Measurements from ENCODE around the gene PAXIP1. TPM values are rescaled to one million over a fixed set of nuclear protein-coding genes. Genes with fewer than 3 reads are reported as not detected.
"Not testable (repeated sequence)": the region's sequence is repeated elsewhere in the genome, so short reads cannot be mapped to it uniquely, and the experiment has no call there.

The PAXIP1 gene
- polyA plus RNA-seq, 2 donors = 4.8 to 5.2 TPM

DNA sequence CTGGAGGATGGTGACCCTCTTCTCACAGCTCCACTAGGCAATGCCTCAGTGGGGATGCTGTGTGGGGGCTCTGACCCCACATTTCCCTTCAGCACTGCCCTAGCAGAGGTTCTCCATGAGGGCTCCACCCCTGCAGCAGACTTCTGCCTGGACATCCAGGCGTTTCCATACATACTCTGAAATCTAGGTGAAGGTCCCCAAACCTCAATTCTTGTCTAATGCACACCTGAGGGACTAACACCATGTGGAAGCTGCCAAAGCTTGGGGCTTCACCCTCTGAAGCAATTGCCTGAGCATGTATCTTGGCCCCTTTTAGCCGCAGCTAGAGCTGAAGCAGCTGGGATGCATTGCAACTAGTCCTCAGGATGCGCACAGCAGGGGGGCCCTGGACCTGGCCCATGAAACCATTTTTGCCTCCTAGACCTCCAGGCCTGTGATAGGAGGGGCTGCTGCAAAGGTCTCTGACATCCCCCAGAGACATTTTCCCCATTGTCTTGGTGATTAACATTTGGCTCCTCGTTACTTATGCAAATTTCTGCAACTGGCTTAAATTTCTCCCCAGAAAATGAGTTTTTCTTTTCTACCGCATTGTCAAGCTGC is 68.5 kb downstream of the PAXIP1 start:
- H3K4me3 ChIP-seq (ENCODE audit: low read depth in 1 of 2, low read length in 2 of 2); H3K36me3 ChIP-seq (ENCODE audit: control insufficient read depth in 2 of 2, insufficient read depth in 2 of 2, low read length in 1 of 2); H3K9me3 ChIP-seq (ENCODE audit: control insufficient read depth in 2 of 2, insufficient read depth in 1 of 2, low read depth in 1 of 2, low read length in 1 of 2); H3K4me1 ChIP-seq (ENCODE audit: control insufficient read depth in 2 of 2, insufficient read depth in 2 of 2, low read length in 1 of 2); H3K27me3 ChIP-seq (ENCODE audit: control insufficient read depth in 1 of 2, insufficient read depth in 2 of 2, low read length in 2 of 2); H3K27ac ChIP-seq (ENCODE audit: low read depth in 2 of 2, low read length in 1 of 2): not testable (repeated sequence)
- 90% methylated on average over 5 of the region's 5 CpGs for WGBS, 2 donors

GRCh38 chr7:154931906-154932305 is 71.0 kb downstream of the PAXIP1 start:
- 94 to 95% methylated on average over 2 of the region's 2 CpGs for WGBS, 2 donors
- peaks cover 0 to 4% of the 10 kb centered on the region in 2 donors for H3K4me1 ChIP-seq (ENCODE audit: control insufficient read depth in 2 of 2, insufficient read depth in 2 of 2, low read length in 1 of 2)
- H3K36me3 ChIP-seq (ENCODE audit: control insufficient read depth in 2 of 2, insufficient read depth in 2 of 2, low read length in 1 of 2) = no peaks in the 10 kb centered on the region

DNA sequence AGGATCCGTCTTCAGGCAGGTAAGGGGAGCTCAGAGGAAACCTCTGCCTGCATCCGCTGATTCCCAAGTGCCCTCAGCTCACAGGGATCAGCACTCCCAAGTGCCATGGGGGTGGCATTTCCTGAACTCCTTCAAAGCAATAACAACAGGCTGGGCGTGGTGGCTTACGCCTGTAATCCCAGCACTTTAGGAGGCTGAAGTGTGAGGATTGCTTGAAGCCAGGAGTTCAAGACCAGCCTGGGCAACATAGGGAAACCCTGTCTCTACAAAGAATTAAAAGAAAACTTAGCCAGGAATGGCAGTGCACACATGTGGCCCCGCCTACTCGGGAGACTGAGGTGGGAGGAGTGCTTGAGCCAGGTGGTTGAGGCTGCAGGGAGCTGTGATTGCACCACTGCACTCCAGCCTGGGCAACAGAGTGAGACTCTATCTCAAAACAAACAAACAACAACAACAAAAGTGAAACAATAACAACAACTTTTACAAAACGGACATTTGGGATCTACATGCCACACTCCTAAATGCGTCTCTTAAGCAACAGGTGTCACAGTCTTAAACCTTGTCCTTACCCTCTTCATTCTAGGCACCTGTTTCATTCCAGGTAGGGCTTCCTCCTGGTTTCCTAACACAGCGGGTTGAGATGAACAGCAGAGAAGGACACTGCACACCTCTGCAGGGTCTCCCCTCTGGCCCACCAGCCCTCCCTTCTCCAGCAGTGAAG is 73.8 kb downstream of the PAXIP1 start:
- H3K27ac ChIP-seq (ENCODE audit: low read depth in 2 of 2, low read length in 1 of 2) = peak overlapping the region; percentile 94 to 98
- WGBS, 2 donors = 56 to 62% methylated on average over 9 of the region's 9 CpGs
- no peaks in the 10 kb centered on the region for H3K27me3 ChIP-seq (ENCODE audit: control insufficient read depth in 1 of 2, insufficient read depth in 2 of 2, low read length in 2 of 2)
- no peaks in the 10 kb centered on the region for H3K9me3 ChIP-seq (ENCODE audit: control insufficient read depth in 2 of 2, insufficient read depth in 1 of 2, low read depth in 1 of 2, low read length in 1 of 2)
- peaks cover 0 to 4% of the 10 kb centered on the region in 2 donors for H3K4me1 ChIP-seq (ENCODE audit: control insufficient read depth in 2 of 2, insufficient read depth in 2 of 2, low read length in 1 of 2)
- no peaks in the 10 kb centered on the region for H3K36me3 ChIP-seq (ENCODE audit: control insufficient read depth in 2 of 2, insufficient read depth in 2 of 2, low read length in 1 of 2)
- H3K4me3 ChIP-seq (ENCODE audit: low read depth in 1 of 2, low read length in 2 of 2) = peak overlapping the region; percentile 53 to 72

More at GRCh38 chr7:154931906-154932305, 71.0 kb downstream of the PAXIP1 start:
- Histone ChIP-seq H3K9me3 (ENCODE audit: control insufficient read depth in 2 of 2, insufficient read depth in 1 of 2, low read depth in 1 of 2, low read length in 1 of 2) (no peaks in the 10 kb centered on the region), H3K27me3 (ENCODE audit: control insufficient read depth in 1 of 2, insufficient read depth in 2 of 2, low read length in 2 of 2) (no peaks in the 10 kb centered on the region), H3K4me3 (ENCODE audit: low read depth in 1 of 2, low read length in 2 of 2) (no peak overlapping the region), H3K27ac (ENCODE audit: low read depth in 2 of 2, low read length in 1 of 2) (no peak overlapping the region)

- 8 to 12% methylated on average over 17 of the region's 17 CpGs for WGBS, 2 donors
- Histone ChIP-seq H3K36me3 (ENCODE audit: control insufficient read depth in 2 of 2, insufficient read depth in 2 of 2, low read length in 1 of 2) (no peaks in the 10 kb centered on the region), H3K27ac (ENCODE audit: low read depth in 2 of 2, low read length in 1 of 2) (peak overlapping the region; percentile 94 to 98), H3K9me3 (ENCODE audit: control insufficient read depth in 2 of 2, insufficient read depth in 1 of 2, low read depth in 1 of 2, low read length in 1 of 2) (no peaks in the 10 kb centered on the region), H3K4me3 (ENCODE audit: low read depth in 1 of 2, low read length in 2 of 2) (peak overlapping the region; percentile 53 to 72), H3K4me1 (ENCODE audit: control insufficient read depth in 2 of 2, insufficient read depth in 2 of 2, low read length in 1 of 2) (peaks cover 0 to 4% of the 10 kb centered on the region in 2 donors), H3K27me3 (ENCODE audit: control insufficient read depth in 1 of 2, insufficient read depth in 2 of 2, low read length in 2 of 2) (no peaks in the 10 kb centered on the region)
Observed at GRCh38 chr7:154928136-154929005, 74.6 kb downstream of the PAXIP1 start.

DNA sequence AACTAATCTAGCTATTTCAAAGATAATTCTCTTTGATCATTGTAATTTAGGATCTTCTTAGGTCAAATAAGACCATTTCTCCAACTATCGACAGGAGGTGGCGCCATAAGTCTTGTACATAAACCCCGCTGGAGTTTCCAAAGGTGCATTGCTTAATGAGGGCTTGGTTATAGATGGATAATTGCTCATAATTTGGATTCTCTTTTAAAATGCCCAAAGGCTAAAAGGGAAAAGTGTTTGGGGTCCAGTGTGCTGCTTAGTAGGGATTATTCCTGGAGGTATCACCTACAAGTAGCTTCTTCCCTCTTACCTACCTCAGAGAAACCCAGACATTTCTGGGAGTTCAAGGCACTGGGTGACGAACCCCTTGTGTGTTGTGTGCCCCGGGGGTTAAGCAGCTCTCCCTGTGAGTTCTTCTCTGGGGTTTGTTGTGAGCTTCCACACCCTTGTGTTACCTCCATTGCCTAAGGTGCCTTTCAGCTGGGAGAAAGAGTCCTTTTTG is 75.2 kb downstream of the PAXIP1 start:
- H3K4me3 ChIP-seq (ENCODE audit: low read depth in 1 of 2, low read length in 2 of 2) = peak overlapping the region; percentile 50 to 72
- no peaks in the 10 kb centered on the region for H3K36me3 ChIP-seq (ENCODE audit: control insufficient read depth in 2 of 2, insufficient read depth in 2 of 2, low read length in 1 of 2)
- H3K27me3 ChIP-seq (ENCODE audit: control insufficient read depth in 1 of 2, insufficient read depth in 2 of 2, low read length in 2 of 2) = no peaks in the 10 kb centered on the region
- no peaks in the 10 kb centered on the region for H3K9me3 ChIP-seq (ENCODE audit: control insufficient read depth in 2 of 2, insufficient read depth in 1 of 2, low read depth in 1 of 2, low read length in 1 of 2)
- H3K27ac ChIP-seq (ENCODE audit: low read depth in 2 of 2, low read length in 1 of 2) = peak overlapping the region; percentile 86 to 89
- 1% methylated on average over 5 of the region's 5 CpGs for WGBS, 2 donors
- peaks cover 0 to 4% of the 10 kb centered on the region in 2 donors for H3K4me1 ChIP-seq (ENCODE audit: control insufficient read depth in 2 of 2, insufficient read depth in 2 of 2, low read length in 1 of 2)

DNA sequence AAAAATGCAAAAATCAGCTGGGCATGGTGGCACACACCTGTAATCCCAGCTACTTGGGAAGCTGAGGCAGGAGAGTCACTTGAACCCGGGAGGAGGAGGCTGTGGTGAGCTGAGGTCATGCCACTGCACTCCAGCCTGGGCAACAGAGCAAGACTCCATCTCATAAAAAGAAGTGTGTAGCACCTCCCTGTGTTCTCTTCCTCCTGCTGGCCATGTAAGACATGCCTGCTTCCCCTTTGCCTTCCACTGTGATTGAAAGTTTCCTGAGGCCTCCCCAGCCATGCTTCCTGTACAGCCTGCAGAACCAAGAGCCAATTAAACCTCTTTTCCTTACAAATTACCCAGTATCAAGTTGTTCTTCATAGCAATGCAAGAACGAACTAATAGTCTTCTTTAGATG is 80.5 kb downstream of the PAXIP1 start:
- not testable (repeated sequence) for H3K27me3 ChIP-seq (ENCODE audit: control insufficient read depth in 1 of 2, insufficient read depth in 2 of 2, low read length in 2 of 2); H3K4me1 ChIP-seq (ENCODE audit: control insufficient read depth in 2 of 2, insufficient read depth in 2 of 2, low read length in 1 of 2); H3K36me3 ChIP-seq (ENCODE audit: control insufficient read depth in 2 of 2, insufficient read depth in 2 of 2, low read length in 1 of 2); H3K27ac ChIP-seq (ENCODE audit: low read depth in 2 of 2, low read length in 1 of 2); H3K4me3 ChIP-seq (ENCODE audit: low read depth in 1 of 2, low read length in 2 of 2); H3K9me3 ChIP-seq (ENCODE audit: control insufficient read depth in 2 of 2, insufficient read depth in 1 of 2, low read depth in 1 of 2, low read length in 1 of 2)
- WGBS, 2 donors = 79 to 90% methylated on average over 2 of the region's 2 CpGs

GRCh38 chr7:154919344-154920225 is 83.3 kb downstream of the PAXIP1 start:
- Histone ChIP-seq H3K36me3 (ENCODE audit: control insufficient read depth in 2 of 2, insufficient read depth in 2 of 2, low read length in 1 of 2) (no peaks in the 10 kb centered on the region), H3K9me3 (ENCODE audit: control insufficient read depth in 2 of 2, insufficient read depth in 1 of 2, low read depth in 1 of 2, low read length in 1 of 2) (no peaks in the 10 kb centered on the region), H3K27me3 (ENCODE audit: control insufficient read depth in 1 of 2, insufficient read depth in 2 of 2, low read length in 2 of 2) (peaks cover 0 to 3% of the 10 kb centered on the region in 2 donors), H3K27ac (ENCODE audit: low read depth in 2 of 2, low read length in 1 of 2) (no peak overlapping the region), H3K4me1 (ENCODE audit: control insufficient read depth in 2 of 2, insufficient read depth in 2 of 2, low read length in 1 of 2) (peaks cover 0 to 2% of the 10 kb centered on the region in 2 donors), H3K4me3 (ENCODE audit: low read depth in 1 of 2, low read length in 2 of 2) (no peak overlapping the region)
- WGBS, 2 donors = 58 to 59% methylated on average over 11 of the region's 11 CpGs

DNA sequence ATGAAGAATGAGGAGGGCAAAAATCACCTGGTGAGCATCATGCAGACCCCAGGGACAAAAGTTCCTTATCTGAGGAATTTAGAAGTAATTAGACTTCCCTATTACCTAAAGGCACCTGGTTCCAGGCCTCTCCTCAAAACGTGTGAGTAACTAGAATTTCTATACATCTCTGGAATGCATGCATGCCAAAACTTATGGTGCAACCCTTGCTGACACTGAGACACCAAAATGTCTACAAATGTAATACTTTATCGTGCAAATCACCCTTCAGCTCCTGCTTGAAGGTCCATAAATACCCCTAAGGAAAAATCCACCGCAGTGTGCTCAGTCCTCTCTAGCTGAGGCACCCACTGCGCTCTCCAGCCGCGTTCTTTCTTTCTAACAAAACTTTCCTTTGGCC is 84.2 kb downstream of the PAXIP1 start:
- H3K9me3 ChIP-seq (ENCODE audit: control insufficient read depth in 2 of 2, insufficient read depth in 1 of 2, low read depth in 1 of 2, low read length in 1 of 2) = no peaks in the 10 kb centered on the region
- H3K4me3 ChIP-seq (ENCODE audit: low read depth in 1 of 2, low read length in 2 of 2) = no peak overlapping the region
- peaks cover 0 to 2% of the 10 kb centered on the region in 2 donors for H3K4me1 ChIP-seq (ENCODE audit: control insufficient read depth in 2 of 2, insufficient read depth in 2 of 2, low read length in 1 of 2)
- 74 to 76% methylated on average over 6 of the region's 6 CpGs for WGBS, 2 donors
- H3K27me3 ChIP-seq (ENCODE audit: control insufficient read depth in 1 of 2, insufficient read depth in 2 of 2, low read length in 2 of 2) = peaks cover 0 to 3% of the 10 kb centered on the region in 2 donors
- H3K36me3 ChIP-seq (ENCODE audit: control insufficient read depth in 2 of 2, insufficient read depth in 2 of 2, low read length in 1 of 2) = no peaks in the 10 kb centered on the region
- no peak overlapping the region for H3K27ac ChIP-seq (ENCODE audit: low read depth in 2 of 2, low read length in 1 of 2)

DNA sequence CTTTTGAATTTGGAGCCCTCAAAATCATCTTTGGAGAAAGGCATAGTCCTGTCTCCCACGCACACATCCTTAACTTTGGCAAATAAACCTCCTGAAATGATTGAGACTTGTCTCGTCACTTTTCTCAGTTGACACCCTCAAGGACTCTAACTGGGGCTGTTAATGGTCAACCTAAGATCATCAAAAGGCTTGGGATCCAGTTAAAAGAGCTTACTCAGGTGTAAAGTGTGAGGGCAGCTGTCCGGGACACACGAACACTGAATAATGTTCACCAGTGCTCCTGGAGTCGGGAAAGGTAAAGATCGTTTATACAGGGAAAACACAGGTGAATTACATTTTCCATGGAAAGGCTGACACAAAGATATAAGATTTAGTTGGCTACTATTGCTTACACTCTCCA is 84.7 kb downstream of the PAXIP1 start:
- Histone ChIP-seq H3K9me3 (ENCODE audit: control insufficient read depth in 2 of 2, insufficient read depth in 1 of 2, low read depth in 1 of 2, low read length in 1 of 2) (no peaks in the 10 kb centered on the region), H3K27me3 (ENCODE audit: control insufficient read depth in 1 of 2, insufficient read depth in 2 of 2, low read length in 2 of 2) (peaks cover 0 to 3% of the 10 kb centered on the region in 2 donors), H3K4me1 (ENCODE audit: control insufficient read depth in 2 of 2, insufficient read depth in 2 of 2, low read length in 1 of 2) (peaks cover 0 to 2% of the 10 kb centered on the region in 2 donors), H3K36me3 (ENCODE audit: control insufficient read depth in 2 of 2, insufficient read depth in 2 of 2, low read length in 1 of 2) (no peaks in the 10 kb centered on the region), H3K27ac (ENCODE audit: low read depth in 2 of 2, low read length in 1 of 2) (no peak overlapping the region), H3K4me3 (ENCODE audit: low read depth in 1 of 2, low read length in 2 of 2) (no peak overlapping the region)
- WGBS, 2 donors = 76% methylated on average over 6 of the region's 6 CpGs

Measured in esophagus (tissue), 2 donors.